SU-DHL-6 (cell line): Measurements from ENCODE around the gene RIPK3.

Source experiments
- CTCF ChIP-seq: fragments of 200-600 bp; sonication (generic); IDR thresholded peaks from one replicate; pipeline ENCODE4 v1.5.1; 2017; ENCODE audit warnings: antibody characterized with exemption, mild to moderate bottlenecking, low read length, moderate library complexity; ENCODE audit not compliant: insufficient read depth, poor library complexity, severe bottlenecking
- EZH2phosphoT487 ChIP-seq: fragments of 200-600 bp; sonication (generic), shearing (Covaris generic); conservative IDR thresholded peaks from 2 replicates; pipeline ENCODE4 v1.6.1; 2018; ENCODE audit warnings: mild to moderate bottlenecking, antibody characterized with exemption, low read length, moderate library complexity, mixed read lengths

GRCh38 chr14:24364841-24365240 lies 25.1 kb upstream of the RIPK3 start:
- TF ChIP-seq CTCF = no peak
- no peak for TF ChIP-seq EZH2phosphoT487
